NCI-H345 treated with DMSO at 0.1 percent for 48 hours (cell line): ENCODE results near the gene SPRED3.
A peak's percentile ranks its signal among the peaks of the same experiment; 100 is the strongest.
"Not testable (repeated sequence)": the region's sequence is repeated elsewhere in the genome, so short reads cannot be mapped to it uniquely, and the experiment has no call there.

ENCODE experiments used
- DNase-seq: peaks from one replicate; lab custom pipeline; 2025; ENCODE audit not compliant: unreplicated experiment; lab: John Stamatoyannopoulos, UW

The SPRED3 gene

DNA sequence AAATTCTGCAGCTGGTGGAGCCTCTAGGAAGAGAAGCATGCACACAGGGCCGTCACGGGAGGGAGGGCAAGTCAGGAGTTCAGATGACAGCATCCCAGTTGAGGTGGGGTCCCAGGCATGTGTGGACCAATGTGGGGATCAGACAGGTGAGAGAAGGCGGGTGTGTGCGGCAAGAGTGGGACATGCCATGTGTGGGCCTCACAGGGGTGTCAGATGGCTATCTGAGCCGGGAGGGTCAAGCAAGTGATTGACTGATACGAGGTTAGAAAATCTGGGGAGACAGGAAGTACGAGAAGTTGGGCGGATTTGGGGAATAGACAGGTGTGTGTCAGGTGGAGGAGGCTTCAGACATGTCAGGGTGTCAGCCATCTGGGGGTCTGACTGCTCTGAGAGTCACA, 28.6 kb downstream of the SPRED3 start:
- DNase-seq = no peak

DNA sequence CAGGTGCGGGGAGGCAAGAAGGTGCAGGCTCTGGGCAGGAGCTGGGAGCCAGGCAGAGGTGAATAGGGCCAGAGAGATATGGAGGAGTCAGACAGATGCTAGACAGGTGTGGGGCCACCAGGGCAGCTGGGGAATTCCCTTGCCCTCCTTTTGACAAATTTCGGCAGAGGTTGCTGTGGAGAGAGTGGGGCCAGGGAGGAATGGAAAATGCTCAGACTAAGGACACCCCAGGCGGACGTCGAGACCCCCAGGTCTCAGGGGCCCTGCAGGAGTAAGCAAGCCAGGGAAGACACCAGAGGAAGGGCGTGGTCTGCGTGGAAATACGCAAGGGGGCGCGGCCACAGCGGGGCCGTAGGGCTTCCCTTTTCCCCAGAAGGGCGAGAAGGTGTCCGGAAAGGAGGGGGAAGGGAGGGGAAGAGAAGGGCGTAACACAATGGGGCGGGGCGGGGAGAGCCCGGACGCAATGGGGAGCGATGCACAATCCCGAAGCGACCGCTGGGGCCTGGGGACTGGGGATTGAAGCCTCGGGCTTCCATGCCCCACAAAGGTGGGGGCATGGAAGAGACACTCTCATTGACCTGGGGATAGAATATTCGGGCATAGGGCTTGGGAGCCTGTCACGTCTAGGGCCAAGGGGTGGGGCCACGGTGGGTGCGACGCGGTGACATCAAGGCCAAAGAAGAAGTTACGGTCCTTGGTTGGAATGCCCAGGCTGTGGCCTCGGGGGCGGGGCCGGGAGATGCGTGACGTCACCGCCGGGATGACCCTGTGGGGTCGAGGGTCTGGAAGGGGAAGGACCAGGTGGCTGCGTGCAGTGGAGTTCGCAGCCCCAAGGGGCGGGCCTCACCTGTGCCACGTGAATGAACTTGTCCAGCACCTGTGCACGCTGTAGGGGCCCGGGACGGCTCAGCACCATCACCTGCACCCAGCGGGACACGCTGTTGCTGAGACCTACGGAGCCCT, 29.3 kb downstream of the SPRED3 start:
- DNase-seq = peak; percentile 54

DNA sequence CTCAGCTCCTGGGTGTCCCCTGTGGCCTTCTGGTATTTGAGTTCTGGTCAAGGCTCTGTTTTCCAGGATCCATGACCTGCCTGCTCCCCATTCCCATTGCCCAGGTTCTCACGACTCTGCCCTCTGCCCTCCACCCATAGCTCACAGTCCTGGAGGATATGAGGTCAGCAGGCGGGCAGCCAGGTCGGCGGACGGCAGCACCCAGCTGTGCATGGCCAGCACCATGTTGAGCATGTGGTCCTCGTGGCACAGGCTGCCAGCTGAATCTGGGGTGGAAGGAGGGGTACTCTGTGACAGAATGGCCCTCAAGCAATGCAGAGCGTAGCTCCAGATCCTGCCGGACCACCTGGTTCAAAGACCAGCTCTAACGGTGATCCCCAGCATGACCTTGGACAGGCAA, 32.4 kb downstream of the SPRED3 start:
- DNase-seq = no peak

DNA sequence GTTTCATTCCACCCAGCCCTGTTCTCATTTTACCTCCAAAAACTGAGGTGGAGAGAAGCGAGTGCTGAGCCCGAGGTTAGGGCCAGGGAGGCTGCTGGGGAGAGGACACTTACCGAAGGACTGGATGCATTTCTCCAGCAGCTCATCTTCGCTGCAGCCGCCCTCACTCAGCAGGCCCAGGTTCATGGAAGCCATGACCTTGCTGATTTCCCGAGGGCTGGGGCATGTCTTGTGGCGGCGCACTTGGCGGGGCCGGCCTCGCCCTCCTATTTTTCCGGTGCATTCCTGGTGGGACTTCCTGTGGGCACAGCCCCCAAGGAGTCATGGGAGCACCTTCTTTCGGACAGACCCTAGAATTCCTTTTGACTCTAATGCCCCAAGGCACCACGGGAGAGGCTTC, 33.4 kb downstream of the SPRED3 start:
- DNase-seq = no peak

DNA sequence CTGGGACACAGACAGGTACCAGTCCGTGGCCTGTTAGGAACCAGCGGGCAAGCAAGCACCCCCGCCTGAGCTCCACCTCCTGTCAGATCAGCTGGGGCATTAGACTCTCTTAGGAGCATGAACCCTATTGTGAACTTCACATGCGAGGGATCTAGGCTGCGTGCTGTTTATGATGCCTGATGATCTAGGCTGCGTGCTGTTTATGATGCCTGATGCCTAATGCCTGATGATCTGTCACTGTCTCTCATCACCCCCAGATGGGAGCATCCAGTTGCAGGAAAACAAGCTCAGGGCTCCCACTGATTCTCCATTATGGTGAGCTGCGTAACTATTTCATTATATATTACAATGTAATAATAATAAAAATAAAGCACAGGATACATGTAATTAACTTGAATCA, 33.9 kb downstream of the SPRED3 start:
- DNase-seq = no peak

DNA sequence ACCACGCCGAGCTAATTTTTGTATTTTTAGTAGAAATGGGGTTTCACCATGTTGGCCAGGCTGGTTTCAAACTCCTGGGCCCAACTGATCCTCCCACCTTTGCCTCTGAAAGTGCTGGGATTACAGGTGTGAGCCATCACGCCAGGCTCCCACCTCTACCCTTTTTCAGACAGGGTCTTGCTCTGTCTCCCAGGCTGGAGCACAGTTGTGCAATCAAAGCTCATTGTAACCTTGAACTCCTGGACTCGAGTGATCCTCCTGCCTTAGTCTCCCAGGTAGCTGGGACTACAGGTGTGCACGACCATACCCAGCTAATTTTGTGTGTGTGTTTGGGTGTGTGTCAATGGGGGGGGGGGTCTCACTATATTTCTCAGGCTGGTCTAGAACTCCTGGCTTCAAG, 35.8 kb downstream of the SPRED3 start:
- no peak for DNase-seq

DNA sequence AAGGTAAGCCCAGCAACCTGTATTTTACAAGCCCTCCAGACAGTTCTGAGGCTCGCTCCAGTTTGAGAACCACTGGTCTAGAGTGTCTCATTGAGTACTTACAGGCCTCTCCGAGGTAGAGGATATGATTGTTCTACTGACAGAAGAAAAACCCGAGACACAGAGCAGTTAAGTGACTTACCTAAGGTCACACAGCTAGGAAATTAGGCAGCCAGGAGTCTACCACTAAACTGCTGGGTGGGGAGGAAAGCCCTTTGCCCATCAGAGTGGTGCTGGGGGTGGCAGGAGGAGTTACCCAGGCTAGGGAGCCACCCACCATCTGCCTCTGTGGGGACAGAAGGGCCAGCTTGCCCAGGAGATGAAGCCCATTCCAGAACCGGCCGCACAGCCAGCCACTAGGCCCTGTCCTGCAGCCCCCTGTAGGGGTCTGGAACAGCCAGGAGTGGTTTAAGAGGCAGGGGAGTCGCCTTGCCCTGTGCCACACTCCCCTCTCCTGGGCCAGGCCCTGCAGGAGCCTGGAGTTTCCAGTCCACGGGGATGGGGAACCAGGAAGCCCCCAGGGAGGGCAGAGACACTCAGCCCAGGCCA, 36.8 kb downstream of the SPRED3 start:
- no peak for DNase-seq

DNA sequence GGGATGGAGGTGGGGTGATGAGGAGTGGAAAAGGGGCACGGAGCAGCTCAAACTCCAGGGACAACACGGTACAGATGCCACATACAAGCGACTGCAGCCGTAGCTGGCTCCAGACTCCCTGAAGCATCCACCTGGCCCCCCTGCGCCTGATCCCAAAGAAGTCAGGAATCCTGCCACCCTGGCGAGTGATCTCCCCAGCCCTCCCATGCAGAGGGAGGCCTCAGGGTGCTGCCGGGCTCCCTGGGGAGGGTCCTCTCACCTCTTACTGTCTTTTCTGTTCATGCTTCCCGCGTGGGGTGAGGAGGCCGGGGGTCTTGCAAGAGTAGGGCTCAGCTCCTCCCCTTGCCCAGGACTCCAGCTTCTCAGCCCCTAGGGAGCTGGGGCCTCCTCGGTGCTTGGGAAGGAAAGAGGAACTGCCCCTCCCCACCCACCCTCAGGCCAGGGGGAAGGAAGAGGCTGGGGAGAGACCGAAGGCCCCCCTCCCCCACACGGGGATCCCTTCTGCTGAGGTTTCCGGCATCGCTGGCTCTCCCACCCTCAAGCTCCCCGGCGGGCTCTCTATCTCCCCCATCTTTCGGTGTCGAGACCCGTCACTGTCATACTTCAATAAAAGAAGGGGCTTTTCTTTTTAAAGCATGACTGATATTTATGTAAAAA, 37.4 kb downstream of the SPRED3 start, which contains the start of gene RASGRP4:
Gene RASGRP4, minus strand, starts transcription at position 410 of the 657 bp plus-strand sequence. Its CDS starts 128 bp downstream, at position 282.
- DNase-seq = no peak

DNA sequence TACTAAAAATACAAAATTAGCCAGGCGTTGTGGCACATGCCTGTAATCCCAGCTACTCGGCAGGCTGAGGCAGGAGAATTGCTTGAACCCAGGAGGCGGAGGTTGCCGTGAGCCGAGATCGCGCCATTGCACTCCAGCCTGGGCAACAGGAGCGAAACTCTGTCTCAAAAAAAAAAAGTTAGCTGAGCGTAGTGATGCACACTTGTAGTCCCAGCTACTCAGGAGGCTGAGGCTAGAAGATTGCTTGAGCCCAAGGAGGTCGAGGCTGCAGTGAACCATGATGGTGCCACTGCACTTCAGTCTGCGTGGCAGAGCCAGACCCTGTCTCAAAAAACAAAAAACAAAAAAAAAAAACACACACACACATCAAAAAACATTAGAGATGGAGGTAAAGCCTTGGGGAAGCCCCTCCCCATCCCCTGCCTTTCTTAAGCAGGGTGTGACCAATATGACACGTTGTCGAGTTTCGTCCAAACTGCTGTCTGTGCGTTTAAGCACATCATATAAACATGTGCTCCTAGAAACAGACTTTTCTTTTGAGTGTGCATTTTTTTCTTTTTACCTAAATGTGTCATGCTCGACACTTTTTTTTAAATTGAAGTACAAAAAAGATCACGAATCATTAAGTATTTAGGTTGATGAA, 38.7 kb downstream of the SPRED3 start:
- DNase-seq = not testable (repeated sequence)

DNA sequence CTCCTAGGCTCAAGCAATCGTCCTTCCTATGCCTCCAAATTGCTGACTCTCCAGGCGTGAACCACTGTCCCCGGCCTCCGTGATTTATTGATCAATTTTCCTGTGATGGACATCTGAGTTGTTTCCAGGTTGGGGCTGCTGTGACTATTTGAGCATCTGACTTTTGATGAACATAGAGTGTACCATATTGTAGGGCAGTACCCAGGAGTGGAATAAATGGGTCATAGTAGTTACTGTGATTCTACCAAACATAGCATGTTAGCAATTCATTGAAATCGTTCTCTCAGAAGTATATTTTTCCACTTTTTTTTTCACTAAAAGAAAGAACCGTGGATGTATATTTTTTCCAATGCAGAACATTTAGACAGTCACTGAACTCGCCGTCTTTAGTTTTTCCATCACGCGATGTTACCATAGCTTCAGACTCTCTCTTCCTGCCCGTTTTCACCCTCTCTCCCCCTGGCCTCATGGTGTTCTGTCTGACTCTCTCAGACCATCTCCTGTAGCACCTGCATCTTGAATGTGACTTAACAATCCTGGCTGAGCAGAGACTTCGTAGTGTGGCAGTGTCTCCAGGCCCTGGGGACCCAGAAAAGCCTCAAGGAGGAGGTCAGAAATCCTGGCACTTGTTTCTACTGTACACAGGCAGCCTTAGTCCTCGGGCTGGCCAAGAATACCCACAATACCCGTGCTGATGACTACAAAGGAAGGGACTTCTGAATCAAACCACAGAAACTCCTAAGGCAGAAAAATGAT, 40.7 kb downstream of the SPRED3 start:
- no peak for DNase-seq

DNA sequence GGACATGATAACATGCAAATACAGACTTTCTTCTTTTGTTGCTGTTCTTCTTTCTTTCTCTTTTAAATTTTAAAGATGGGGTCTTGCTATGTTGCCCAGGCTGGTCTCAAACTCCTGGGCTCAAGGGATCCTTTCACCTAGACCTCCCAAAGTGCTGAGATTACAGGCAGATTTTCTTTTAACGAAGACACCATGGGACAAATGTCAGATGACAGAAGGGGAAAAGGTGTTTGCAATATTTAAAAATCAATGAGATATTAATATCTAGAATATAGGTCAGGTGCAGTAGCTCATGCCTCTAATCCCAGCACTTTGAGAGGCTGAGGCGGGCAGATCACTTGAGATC, 41.3 kb downstream of the SPRED3 start:
- no peak for DNase-seq

DNA sequence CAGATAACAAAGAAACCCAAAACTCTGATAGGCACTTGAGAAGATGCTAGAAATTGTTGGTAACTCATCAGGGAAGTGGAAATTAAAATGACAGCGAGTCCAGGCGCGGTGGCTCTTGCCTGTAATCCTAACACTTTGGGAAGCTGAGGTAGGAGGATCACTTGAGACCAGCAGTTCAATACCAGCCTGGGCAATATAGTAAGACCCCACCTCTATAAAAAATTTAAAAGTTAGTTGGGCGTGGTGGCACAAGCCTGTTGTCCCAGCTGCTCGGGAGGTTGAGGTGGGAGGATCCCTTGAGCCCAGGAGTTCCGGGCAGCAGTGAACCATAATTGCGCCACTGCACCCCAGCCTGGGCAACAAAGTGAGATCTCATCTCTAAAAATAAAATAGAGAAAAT, 42.4 kb downstream of the SPRED3 start:
- no peak for DNase-seq

DNA sequence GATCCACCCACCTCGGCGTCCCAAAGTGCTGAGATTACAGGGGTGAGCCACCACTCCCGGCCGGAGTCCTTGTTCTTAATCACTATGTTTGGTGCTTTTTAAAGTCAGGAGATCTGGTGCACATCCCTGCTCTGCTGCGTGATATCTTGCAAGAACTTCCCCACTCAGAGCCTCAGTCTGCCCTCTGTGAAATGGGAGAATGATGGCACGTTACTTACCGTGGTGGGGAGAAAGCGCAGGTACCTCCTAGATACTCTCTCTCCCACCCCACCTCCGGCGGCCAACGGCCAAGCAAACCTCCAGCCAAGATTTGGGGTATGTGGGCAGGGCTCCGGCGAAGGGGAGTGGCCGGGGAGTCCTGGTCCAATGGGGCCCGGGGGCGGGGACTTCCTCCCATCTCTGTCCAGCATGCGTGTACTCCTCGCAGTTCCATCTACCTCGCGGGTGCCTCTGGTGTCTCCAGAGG, 44.8 kb downstream of the SPRED3 start, which contains the start of gene RYR1:
Gene RYR1, plus strand, starts transcription at position 424 of the 466 bp plus-strand sequence. CDS start 139 bp downstream, outside the sequence.
- DNase-seq = no peak

DNA sequence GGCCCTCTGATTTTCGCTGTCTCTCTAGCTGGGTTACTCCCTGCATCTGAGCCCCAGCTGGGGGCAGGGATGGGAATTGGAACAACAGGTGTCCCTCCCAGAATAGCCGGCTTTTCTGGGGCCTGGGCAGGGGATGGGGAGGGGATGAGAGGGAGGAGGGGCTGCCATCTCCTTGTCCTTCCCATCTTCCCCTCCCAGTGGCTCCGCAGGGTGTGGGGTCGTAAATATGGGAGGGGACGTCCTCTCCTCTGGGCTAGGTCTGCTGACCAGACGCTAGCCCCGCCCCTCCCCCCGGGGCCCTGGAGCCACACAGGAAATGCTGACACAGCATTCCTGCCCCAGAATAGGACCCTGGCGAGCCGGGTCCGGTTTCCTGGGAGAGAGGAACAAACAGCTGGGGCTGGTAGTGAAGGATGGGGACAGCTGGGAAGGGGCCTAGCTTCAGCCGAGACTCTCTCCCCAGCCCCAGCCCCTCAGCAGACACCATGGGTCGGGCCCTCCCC, 46.1 kb downstream of the SPRED3 start:
- DNase-seq = no peak

DNA sequence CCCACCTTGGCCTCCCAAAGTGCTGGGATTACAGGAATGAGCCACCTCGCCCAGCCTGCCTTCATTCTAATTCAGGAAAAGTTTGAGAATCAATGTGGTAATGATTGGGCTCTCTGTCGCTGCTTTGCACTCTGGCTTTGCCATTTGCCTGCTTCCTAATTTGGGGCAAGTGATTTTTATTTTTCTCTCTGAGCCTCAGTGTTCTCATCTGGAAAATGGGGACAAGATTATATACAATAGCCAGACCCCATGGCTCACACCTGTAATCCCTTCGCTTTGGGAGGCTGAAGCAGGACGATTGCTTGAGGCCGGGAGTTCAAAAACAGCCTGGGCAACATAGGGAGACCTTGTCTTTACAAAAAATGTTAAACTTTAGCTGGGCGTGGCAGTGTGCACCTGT, 48.8 kb downstream of the SPRED3 start:
- DNase-seq = no peak

DNA sequence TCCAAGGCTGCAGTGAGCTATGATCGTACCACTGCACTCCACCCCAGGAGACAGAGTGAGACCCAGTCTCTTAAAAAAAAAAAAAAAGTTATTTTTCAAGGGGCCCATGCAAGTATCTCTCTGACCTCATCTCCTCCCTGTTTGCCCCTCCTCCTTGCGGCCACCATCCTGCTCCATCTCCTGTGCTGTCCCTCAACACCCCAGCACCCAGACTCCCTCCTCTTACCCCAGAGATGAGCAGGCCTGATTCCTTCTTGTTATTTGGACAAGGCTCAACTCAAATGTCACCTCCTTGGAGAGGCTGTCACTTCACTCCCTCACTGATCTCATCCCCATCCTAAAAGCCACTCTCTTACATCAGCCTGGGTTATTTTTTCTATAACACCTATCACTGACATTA, 49.4 kb downstream of the SPRED3 start:
- DNase-seq = no peak

DNA sequence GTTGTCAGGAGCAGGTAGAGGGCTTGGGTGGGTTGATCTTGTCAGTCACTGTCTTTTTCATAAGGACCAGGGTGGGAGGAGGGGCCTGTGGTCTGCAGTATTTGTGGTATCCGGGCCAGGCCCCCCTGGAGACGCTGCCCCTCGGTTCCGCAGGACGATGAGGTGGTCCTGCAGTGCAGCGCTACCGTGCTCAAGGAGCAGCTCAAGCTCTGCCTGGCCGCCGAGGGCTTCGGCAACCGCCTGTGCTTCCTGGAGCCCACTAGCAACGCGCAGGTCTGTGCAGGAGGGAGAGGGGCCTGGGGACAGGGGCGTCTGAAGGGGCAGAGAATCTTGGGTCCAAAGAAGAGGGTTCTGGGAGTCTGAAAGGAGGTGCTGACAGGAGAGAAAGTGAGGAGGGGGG, 52.1 kb downstream of the SPRED3 start:
- no peak for DNase-seq

DNA sequence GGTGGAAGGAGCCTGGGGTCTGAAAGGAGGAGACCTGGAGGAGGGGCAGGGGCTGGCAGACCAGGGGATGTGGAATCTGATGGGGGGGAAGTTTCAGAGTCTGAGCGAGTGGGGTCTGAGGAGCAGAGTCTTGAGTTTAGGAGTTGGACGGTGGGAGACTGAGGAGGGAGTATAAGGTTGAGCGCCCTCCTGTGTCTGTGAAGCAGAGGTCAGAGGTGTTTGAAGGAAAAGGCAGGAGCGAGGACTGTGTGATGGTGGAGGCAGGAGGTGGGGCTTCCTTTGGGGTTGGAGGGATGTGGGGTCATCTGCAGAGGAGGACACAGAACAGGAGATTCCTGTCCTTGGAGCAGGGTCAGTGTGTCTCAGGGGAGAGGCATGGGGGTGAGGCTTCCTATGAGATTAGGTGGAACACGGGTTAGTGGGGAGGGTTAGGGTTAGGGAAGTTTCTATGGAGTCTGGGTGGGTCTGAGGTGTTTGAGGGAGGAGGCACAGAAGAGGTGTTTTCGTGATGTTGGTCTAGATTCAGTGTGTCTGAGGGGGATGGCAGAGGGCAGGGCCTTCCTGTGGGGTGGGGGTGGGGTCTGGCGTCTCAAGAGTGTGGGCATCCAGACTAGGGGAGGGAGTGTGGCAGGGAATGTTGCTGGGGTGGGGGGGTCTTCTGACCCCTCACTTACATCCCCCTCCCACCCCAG, 53.3 kb downstream of the SPRED3 start:
- DNase-seq = no peak

DNA sequence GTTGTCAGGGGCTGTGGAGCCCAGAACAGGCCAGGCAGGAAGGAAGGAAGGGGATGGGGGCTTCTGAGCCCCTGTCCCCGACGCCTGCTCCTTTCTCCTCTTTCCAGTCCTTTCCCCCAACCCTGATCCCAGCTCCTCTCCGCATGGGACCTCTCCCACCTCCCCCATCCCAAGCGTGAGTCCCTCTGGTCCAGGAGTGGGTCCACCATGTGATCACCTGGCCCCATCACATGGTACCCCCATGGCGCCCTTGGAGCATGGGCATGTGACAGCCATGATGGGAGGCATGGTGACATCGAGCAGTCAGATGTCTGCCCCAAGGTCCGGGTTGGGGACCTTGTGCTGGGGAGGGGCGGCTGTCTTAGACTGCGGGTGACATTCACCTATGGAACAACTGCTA, 54.2 kb downstream of the SPRED3 start:
- DNase-seq = no peak
